Endodermal cell (in vitro differentiated cells): ENCODE results near the gene PTTG1. TPM values are rescaled to one million over a fixed set of nuclear protein-coding genes. Genes with fewer than 3 reads are reported as not detected.

Experiments
- DNase-seq: peaks from one replicate; pipeline ENCODE4 v3.0.0-alpha.2; 2017
- H3K27ac ChIP-seq: 2 replicates; pipeline ENCODE4 v1.5.1; 2013; ENCODE audit warnings: mild to moderate bottlenecking, low read depth, low read length, moderate library complexity
- H3K27me3 ChIP-seq: 2 replicates; pipeline ENCODE4 v1.6.1; 2013; ENCODE audit warnings: mild to moderate bottlenecking, low read length, moderate library complexity; ENCODE audit not compliant: insufficient read depth, control insufficient read depth, poor library complexity, severe bottlenecking
- H3K36me3 ChIP-seq: 2 replicates; pipeline ENCODE4 v1.7.0; 2013; ENCODE audit warnings: mild to moderate bottlenecking, low read length, moderate library complexity; ENCODE audit not compliant: control insufficient read depth, insufficient read depth
- H3K4me1 ChIP-seq: one replicate; pipeline ENCODE4 v1.7.0; 2013; ENCODE audit warnings: low read length; ENCODE audit not compliant: control insufficient read depth, insufficient read depth
- H3K4me3 ChIP-seq: 2 replicates; pipeline ENCODE4 v1.5.1; 2013; ENCODE audit warnings: mild to moderate bottlenecking, low read length, moderate library complexity
- H3K9ac ChIP-seq: 2 replicates; pipeline ENCODE4 v1.6.1; 2013; ENCODE audit warnings: mild to moderate bottlenecking, low read length, moderate library complexity; ENCODE audit not compliant: poor library complexity, severe bottlenecking; ENCODE audit errors: extremely low read depth
- H3K9me3 ChIP-seq: 2 replicates; pipeline ENCODE4 v1.6.1; 2013; ENCODE audit warnings: mild to moderate bottlenecking, low read length, moderate library complexity; ENCODE audit not compliant: control insufficient read depth
- H3K27ac Mint-ChIP-seq: 2 replicates; pipeline ENCODE4 v1.8.0; 2020; ENCODE audit warnings: mixed read lengths
- H3K27me3 Mint-ChIP-seq: 2 replicates; pipeline ENCODE4 v1.8.0; 2021; ENCODE audit warnings: mild to moderate bottlenecking, mixed read lengths; ENCODE audit not compliant: insufficient read depth
- H3K36me3 Mint-ChIP-seq: 2 replicates; pipeline ENCODE4 v1.8.0; 2020; ENCODE audit warnings: low read depth, mixed read lengths
- H3K4me1 Mint-ChIP-seq: 2 replicates; pipeline ENCODE4 v1.8.0; 2020; ENCODE audit warnings: mixed read lengths
- H3K4me3 Mint-ChIP-seq: 2 replicates; pipeline ENCODE4 v1.8.0; 2020; ENCODE audit warnings: mild to moderate bottlenecking, moderate library complexity, mixed read lengths
- H3K9me3 Mint-ChIP-seq: 2 replicates; pipeline ENCODE4 v1.8.0; 2020; ENCODE audit warnings: mild to moderate bottlenecking, mixed read lengths
- CTCF ChIP-seq: fragments of 200-600 bp; sonication (generic); conservative IDR thresholded peaks from 2 replicates; pipeline ENCODE4 v1.5.0; 2021; ENCODE audit warnings: antibody characterized with exemption, mild to moderate bottlenecking
- WGBS, 2 experiments: methylation state at CpG; one replicate each; pipeline versions ENCODE4 v1.1.5 to v1.1.7; 2013; ENCODE audit warnings: missing lambda C conversion rate in 2 of 2, mixed read lengths in 1 of 2; ENCODE audit not compliant: insufficient coverage in 1 of 2, insufficient read length in 1 of 2; 5-methylcytosine and 5-hydroxymethylcytosine counted together
- total RNA-seq, 2 donors: library from RNA; stranded (reverse); fragmentation: NEBNext Ultra II Directional in 1 of 2; extraction: Animal tissue kit (Norgen Biotek cat#: 25700) in 1 of 2; gene quantifications; 2 replicates in 1 of 2; 3 replicates in 1 of 2; pipeline ENCODE4 v1.2.1, GENCODE V29; 2021

The PTTG1 gene
- total RNA-seq, 2 donors from 2014 or later = 121 to 162 TPM

DNA sequence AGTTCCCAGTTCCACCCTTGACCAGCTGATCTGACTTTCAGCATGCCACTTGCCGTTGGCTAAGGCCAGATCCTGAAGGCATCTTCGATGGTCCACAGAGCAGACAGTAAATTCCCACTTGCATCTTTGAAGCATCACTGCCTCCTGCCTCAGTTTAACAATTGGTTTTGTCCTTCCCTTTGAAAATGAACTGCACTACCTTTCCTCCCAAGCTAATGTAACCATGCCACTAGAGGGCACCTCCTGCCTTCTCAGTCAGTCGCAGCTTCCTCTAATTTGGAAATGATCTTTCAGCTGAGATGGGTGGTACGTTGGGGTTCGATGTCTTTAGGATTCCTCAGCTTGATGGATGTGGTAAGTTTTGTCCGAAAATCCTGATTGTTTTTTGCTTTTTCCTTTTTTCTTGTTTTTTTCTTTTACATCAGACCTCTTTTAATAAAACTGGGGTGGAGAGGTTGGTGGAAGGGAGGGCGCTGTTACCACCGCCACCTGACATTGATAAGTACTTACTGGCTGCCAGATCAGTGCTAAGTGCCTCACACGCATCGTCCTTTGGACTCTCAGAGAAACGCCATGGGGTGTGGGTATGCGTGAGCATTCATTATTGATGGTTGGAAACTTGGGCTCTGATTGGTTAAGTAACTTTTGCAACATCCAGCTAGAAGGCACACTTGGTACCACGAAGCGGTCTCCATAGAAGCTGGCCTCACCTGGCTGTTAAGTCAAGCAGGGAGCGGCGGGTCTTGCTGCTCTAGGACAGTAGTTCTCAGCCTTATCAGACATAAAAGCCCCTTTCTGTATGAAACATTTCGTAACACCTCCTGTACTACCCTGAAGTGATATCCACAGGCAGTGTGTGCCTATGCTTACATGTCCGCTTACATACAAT, 16.9 kb downstream of the PTTG1 start:
- Mint-ChIP-seq H3K4me3 (peak overlapping the region; percentile 46), H3K36me3 (no peaks in the 10 kb centered on the region), H3K27me3 (peaks cover 17% of the 10 kb centered on the region), H3K4me1 (peaks cover 7% of the 10 kb centered on the region), H3K9me3 (no peaks in the 10 kb centered on the region), H3K27ac (no peak overlapping the region)
- Histone ChIP-seq H3K27me3 (no peaks in the 10 kb centered on the region), H3K36me3 (no peaks in the 10 kb centered on the region), H3K27ac (no peak overlapping the region), H3K4me3 (peak overlapping the region; percentile 60), H3K9ac (no peak overlapping the region), H3K4me1 (no peaks in the 10 kb centered on the region), H3K9me3 (no peaks in the 10 kb centered on the region)
- DNase-seq = peak; percentile 88
- TF ChIP-seq CTCF = peak; percentile 91
- 19% methylated on average over 5 to 17 of the region's 18 CpGs for WGBS, 2 experiments

GRCh38 chr5:160439205-160439600, 17.5 kb downstream of the PTTG1 start:
- peaks cover 7% of the 10 kb centered on the region for H3K4me1 Mint-ChIP-seq
- 0 to 13% methylated on average over 6 to 11 of the region's 11 CpGs for WGBS, 2 experiments
- TF ChIP-seq CTCF = peak; percentile 94
- no peaks in the 10 kb centered on the region for H3K36me3 Mint-ChIP-seq
- no peak overlapping the region for H3K27ac ChIP-seq
- H3K27ac Mint-ChIP-seq = no peak overlapping the region
- H3K4me3 ChIP-seq = peak overlapping the region; percentile 60
- H3K9ac ChIP-seq = no peak overlapping the region
- DNase-seq = peak; percentile 97
- H3K9me3 Mint-ChIP-seq = no peaks in the 10 kb centered on the region
- H3K27me3 ChIP-seq = no peaks in the 10 kb centered on the region
- H3K4me1 ChIP-seq = no peaks in the 10 kb centered on the region
- H3K9me3 ChIP-seq = no peaks in the 10 kb centered on the region
- no peaks in the 10 kb centered on the region for H3K36me3 ChIP-seq
- peak overlapping the region; percentile 46 for H3K4me3 Mint-ChIP-seq
- H3K27me3 Mint-ChIP-seq = peaks cover 15% of the 10 kb centered on the region

DNA sequence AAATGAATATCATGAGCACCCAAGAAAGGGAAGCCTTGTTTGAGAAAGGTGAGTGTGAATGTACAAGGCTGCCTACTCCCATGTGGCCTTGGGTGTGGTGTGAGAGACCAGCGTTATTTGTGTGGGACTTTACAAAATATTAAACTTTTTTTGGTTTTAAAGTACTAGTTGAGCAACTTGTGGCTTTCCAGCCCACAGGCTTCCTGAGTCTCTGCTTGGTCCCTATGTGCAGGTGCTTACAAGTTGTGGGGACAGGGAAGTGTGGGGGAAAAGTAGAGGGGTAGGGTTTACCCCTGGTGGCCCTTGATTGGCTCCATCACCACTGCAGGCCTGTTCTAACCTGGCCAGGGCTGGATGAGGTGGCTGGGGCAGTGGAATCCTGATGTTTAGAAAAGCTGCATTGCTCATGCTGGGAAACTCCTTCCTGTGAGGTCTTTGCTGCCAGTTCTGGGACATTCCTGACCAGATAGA, 19.7 kb downstream of the PTTG1 start:
- peaks cover 7% of the 10 kb centered on the region for H3K4me1 Mint-ChIP-seq
- no peak for DNase-seq
- H3K27ac Mint-ChIP-seq = no peak overlapping the region
- Histone ChIP-seq H3K27ac (no peak overlapping the region), H3K9ac (no peak overlapping the region), H3K36me3 (no peaks in the 10 kb centered on the region), H3K4me1 (no peaks in the 10 kb centered on the region), H3K4me3 (no peak overlapping the region), H3K9me3 (no peaks in the 10 kb centered on the region), H3K27me3 (no peaks in the 10 kb centered on the region)
- no peaks in the 10 kb centered on the region for H3K9me3 Mint-ChIP-seq
- H3K4me3 Mint-ChIP-seq = no peak overlapping the region
- no peaks in the 10 kb centered on the region for H3K36me3 Mint-ChIP-seq
- WGBS, 2 experiments = 100% methylated on average over 1 of the region's 1 CpG; no CpG with 5 or more reads in 1 of the 2 experiments
- no peak for TF ChIP-seq CTCF
- H3K27me3 Mint-ChIP-seq = peaks cover 4% of the 10 kb centered on the region
